ENCODE measurements around the gene HGFAC.

DNA sequence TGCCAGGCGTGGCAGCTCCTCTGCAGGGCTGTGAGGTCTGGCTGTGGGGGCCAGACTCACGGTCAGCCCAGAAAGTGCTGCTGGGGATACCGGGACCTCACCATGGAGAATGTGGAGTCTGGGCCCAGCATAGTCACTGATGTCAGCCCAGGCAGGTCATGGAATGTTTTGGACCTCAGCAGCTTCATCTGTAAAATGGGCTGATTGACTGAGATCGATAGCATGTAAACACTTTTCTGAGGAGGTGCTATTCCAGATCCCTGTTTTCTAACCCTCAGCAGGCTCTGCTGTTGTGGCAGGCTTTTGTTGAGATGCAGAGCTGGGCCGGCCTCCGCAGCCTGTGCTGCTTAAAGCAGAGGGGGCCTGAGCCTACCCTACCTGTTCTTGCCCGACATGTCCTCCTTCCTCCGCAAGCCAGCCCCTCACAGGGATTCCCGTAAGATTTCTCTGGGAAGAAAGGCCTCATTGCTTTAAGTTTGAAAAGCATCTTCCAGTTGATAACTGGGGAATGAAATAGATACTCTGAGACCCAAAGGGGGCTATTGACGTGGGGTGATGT, 38.3 kb upstream of the HGFAC start:
- TF ChIP-seq, protein P1, sequence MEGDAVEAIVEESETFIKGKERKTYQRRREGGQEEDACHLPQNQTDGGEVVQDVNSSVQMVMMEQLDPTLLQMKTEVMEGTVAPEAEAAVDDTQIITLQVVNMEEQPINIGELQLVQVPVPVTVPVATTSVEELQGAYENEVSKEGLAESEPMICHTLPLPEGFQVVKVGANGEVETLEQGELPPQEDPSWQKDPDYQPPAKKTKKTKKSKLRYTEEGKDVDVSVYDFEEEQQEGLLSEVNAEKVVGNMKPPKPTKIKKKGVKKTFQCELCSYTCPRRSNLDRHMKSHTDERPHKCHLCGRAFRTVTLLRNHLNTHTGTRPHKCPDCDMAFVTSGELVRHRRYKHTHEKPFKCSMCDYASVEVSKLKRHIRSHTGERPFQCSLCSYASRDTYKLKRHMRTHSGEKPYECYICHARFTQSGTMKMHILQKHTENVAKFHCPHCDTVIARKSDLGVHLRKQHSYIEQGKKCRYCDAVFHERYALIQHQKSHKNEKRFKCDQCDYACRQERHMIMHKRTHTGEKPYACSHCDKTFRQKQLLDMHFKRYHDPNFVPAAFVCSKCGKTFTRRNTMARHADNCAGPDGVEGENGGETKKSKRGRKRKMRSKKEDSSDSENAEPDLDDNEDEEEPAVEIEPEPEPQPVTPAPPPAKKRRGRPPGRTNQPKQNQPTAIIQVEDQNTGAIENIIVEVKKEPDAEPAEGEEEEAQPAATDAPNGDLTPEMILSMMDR (conservative IDR thresholded peaks at IDR 0.05; ENCODE audit: low read depth, low read length), result no peak
- TF ChIP-seq EZH2 (IDR thresholded peaks at IDR 0.05; ENCODE audit: low read length, unreplicated experiment), result no peak
